HG03139 (cell line): ENCODE results near the gene TXLNA.

Experiments used
- ATAC-seq: cut with Tn5 transposase; IDR thresholded peaks from one replicate; pipeline ENCODE4 v1.9.1; 2021; ENCODE audit not compliant: unreplicated experiment

Gene TXLNA

DNA sequence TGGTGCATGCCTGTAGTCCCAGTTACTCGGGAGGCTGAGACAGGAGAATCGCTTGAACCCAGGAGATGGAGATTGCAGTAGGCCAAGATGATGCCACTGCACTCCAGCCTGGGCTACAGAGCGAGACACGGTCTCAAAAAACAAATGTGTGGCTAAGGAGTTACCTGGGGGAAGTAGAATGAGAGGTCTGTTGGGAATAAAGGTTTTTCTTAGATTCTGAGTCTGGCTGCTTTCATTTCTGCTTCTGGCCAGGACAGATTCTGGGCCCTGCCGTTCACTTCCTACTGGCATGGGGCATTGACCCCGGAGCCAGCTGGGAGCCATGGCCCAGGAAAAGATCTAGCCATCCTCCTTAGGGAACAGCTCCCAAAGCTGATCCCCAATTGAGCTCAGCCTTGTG is 29.0 kb downstream of the TXLNA start:
- ATAC-seq, result no peak

DNA sequence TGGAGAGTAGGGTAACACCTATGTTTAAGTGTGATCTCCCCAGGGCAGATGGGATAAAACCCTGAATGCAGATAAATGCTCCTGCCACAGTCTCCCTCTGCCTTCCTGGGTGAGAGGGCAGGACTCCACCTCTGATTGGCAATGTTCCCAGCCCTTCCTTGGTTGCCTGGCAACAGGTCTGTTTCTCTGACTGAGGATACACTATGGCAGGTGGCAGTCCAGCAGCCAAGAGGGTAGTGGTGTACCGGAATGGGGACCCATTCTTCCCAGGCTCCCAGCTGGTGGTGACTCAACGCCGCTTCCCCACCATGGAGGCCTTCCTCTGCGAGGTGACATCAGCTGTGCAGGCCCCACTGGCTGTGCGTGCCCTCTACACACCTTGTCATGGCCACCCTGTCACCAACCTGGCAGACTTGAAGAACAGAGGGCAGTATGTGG is 29.4 kb downstream of the TXLNA start, which contains the start of gene DCDC2B:
Gene DCDC2B, plus strand, starts transcription at position 199 of the 438 bp plus-strand sequence. Its CDS starts 5 bp downstream, at position 204.
- no peak for ATAC-seq

DNA sequence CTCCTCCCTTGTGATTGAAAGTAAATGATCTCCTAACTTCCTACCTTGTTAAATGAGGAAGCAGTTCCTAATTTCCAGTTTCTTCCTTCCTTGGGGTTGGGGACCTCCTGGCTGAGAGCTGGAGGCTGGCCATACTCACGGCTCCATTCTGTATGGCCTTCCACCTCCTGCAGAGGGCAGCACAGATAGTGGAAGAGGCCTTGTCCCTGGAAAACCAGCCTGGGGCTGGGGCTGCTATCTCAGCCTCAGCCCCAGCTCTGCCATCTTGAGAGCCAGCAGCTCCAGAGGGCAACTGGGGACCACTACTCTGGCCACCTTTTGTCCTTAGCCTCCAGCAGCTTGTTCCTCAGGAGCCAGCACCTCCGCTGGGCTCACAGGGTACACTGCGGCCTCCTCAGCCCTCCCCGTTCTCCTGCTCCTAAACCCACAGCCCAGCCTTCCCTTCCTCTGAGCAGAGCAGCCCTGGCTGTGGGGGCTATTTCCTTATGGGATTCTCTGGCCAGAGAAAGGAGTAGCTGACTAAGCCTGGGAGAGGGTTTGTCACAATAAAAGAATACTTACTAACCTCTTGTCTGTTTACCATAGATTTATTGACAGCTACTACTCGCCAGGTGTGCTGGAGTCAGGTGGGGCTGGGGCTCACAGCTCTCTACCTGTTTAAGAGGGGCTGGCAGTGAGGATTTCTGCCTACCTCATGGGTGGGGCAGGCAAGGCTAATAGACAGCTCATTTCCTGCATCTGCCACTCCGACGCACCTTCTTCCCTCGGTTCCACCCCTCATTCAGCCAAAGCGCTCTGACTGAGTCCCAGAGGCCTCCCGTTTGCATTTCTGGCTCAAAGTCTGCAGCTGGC is 36.4 kb downstream of the TXLNA start:
- no peak for ATAC-seq

DNA sequence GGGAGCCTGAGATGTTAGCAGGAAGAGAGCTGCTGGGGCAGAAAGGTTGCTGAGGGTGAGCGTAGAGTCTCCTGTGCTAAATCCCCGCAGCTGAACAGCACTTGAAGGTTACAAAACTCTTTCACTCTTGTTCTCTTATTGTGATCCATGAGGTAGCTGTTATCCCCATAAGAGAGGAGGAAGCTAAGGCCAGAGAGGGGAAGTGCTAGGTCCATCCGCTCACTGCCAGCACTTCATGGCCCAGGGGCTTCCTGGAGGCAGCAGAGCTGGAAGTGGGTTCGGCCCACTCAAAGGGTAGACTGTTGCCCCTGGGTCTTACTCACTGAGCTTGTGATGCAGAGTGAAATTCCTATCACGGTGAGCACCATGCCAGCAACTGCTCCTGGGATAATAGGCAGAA is 37.1 kb downstream of the TXLNA start:
- ATAC-seq, result no peak

DNA sequence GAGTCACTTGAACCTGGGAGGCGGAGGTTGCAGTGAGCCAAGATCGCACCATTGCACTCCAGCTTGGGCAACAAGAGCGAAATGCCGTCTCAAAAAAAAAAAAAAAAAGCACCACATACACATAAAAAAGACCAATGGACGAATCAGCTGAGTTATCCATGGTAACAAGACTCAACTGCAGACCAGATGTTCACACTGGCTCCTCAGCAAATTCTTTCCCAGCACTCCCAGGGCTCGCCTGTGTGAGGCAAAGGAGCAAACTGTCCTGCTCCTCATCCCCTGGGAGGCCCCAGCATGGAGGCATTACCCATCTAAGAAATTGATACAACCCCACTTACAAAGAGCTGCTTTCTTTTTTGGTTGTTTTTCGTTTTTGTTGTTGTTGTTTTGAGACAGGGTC is 39.5 kb downstream of the TXLNA start:
- ATAC-seq, result no peak

DNA sequence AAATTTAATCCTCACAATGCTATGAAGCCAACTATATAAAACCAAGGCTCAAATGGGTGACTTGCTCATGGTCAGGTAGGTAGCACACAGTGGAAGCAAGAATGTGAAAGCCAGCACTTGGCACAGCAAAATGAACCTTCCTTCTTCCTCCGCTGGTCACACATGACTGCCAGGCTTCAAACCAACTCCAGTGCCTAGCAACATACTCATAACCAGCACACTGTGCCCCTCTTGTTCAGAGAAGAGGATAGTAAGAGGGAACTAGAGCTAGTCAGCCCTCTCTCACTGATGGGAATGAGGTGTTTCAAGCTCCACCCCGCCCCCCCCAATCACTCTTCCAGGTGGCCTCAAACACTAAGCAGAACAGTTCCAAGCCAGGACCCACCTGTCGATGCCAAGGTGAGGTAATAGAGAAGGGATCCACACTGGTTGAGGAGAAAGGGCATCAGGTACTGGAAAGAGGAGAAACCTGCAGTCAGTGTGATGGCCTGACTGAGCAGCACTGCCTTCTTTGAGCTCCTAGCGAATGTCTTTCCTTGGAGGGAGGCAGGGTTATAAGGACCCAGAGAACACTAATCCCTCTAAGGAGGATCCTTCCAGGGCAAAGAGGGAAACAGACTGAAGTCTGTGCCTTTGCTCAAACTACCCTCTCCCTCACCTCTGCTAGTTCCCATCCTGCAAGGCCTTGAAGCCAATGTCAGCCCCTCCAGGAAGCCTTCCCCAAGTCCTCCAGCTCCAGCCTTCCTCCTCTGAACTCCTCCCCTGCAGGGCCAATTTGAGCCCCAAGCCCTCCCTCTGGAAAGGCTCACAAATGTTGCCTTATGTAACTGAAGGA is 41.5 kb downstream of the TXLNA start:
- no peak for ATAC-seq

DNA sequence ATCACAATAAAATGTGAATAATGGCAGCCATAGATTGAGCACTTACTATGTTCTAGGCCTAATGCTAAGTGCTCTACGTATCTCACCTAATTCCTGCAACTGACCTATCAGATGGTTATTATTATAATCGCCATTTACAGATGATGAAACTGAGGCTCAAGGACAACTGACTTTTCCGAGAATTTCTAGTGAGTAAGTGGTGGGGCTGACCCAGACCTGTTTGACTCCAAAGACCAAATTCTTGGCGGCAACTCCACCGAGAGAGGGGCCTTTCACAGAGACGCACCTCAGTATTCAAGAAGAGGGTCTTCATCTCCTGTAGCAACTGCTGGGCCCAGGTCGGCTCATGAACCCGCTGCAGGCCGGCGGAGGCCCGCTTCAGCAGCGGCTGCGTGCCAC is 42.1 kb downstream of the TXLNA start:
- ATAC-seq, result no peak

DNA sequence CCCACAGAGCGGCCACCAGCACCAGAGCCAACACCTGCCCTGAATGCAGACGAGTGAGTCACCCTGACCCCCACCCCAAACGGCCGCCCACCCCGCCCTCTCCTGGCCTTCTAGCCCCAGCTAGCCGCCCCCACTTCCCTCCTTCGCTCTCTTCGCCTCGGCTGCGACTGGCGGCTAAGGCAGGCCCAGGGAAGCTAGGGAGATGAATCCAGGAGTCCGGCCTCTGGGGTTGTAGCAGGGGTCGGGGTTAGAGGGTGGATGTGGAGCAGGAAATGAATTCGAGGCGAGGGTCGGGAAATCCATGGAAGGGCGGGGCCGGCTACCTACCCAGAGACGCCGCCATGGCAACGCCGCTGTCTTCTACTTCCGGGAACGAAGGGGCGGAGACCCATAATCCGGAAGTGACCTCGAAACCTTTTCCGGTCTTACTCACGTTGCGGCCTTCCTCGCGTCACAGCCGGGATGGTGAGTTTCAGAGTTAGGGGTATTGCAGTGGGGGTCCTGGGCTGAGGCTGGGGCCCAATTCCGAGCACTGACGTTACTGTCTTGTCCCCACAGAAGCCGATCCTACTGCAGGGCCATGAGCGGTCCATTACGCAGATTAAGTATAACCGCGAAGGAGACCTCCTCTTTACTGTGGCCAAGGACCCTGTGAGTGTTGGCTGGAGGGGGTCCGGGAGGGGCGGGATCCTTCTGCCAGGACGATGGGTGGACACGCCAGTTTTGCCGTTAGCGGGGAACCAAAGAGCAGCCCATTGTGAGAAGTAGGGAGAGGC is 42.7 kb downstream of the TXLNA start, which contains the start of the genes EIF3I and TMEM234:
Gene EIF3I, plus strand, starts transcription at position 428 of the 776 bp plus-strand sequence. Its CDS starts 35 bp downstream, at position 463.
Gene TMEM234, minus strand, starts transcription at position 374 of the 776 bp plus-strand sequence. Its CDS starts 31 bp downstream, at position 343.
- peak; percentile 89 for ATAC-seq

DNA sequence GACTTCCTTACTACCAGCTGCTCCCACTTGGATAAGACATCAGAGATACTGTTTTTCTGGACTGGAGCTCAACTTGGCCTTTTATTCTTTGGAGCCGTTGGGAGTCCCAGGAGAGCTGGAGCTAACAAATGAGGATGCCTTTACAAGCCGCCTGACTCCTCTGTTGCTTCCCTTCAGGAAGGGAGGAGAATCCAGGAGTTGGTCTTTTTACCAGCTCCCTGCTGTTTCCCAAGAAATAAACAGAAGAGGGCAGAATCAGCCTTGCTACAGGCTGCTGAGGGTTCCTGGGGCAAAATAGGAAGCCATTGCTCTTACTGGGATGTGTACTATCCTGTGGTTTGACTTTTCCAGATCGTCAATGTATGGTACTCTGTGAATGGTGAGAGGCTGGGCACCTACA is 44.2 kb downstream of the TXLNA start:
- ATAC-seq, result no peak

DNA sequence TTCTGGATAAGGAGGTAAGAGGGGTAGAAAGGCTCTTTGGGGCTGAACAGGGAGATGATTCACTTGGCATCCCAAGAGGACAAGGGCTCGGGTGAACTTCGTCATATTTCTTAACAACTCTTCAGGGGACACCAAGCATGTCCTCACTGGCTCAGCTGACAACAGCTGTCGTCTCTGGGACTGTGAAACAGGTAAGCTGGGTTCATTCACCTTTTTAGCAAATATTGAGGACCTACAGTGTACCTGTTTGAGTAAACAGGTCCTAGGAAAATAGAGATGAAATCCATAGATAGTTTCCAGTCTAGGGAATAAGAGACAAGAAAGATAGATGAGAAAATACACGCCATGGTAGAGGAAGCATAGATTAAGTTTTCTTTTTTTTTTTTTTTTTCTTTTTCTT is 44.8 kb downstream of the TXLNA start:
- ATAC-seq, result no peak

DNA sequence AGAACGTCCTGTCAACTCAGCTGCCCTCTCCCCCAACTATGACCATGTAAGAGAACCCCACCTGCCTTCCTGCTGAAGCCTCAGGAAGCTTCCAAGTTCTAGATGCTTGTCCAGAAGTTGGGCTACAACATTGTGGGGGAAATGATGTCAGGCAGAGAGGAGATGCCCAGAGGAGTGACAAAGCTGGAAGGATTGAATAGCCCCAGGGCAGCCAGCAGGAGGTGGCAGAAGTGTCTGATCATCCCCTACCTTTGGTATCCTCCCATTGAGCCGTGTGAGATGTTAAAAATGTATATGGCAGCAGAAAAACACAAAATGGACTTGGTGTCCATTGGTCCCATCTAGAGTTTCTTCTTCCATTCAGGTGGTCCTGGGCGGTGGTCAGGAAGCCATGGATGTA is 49.3 kb downstream of the TXLNA start:
- ATAC-seq, result no peak

DNA sequence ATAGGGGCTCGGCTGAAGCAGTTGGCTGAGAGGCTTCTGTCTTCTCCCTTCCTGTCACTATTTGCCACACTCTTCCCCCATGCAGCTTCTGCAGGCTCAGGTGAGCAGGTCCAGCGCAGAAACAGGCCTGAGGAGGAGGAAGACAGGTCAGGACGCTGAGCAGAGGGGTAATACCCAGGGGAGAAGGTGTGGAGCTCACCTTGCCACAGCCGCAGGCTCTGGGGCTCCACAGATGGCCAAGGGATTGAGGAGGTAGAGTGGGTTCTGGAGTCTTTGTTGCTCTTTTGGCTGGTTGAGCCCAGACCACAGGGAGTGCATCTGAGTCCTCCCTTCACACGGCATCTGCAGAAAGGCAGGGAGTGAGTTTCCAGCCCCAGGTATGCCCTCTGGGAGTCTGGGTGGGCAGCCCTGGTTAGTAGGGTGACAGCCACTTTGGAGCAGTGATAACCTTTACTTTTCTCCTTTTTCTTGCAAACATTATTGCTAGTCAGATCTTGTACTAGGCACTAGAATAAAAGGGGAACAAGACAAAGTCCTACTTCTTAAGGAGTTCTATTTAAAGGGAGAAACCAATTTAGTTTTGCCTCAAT is 52.5 kb downstream of the TXLNA start:
- ATAC-seq, result no peak

DNA sequence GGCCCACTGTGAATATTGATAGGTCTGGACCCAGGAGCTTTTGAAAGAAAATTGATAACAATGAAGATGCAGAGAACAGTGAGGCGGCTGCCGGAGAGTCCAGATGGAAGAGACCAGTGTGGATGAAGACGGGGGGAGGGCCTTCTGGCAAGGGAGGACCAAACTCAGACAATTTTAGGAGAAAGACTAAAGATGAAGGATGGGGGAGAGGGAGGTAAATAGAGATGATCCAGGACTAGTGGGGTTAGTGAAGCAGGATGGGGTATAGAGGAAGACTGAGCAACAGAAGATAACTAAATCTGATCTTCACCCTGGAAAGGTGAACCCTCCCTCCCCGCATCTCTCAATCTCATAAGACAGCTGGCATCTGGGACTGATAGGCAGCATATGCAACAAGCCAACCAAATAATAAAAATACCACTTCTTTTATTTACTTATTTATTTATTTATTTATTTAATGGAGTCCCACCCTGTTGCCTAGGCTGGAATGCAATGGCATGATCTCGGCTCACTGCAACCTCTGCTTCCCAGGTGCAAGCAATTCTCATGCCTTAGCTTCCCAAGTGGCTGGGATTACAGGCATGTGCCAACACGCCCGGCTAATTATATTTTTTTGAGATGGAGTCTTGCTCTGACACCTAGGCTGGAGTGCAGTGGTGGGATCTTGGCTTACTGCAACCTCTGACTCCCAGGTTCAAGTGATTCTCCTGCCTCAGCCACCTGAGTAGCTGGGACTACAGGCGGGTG is 53.3 kb downstream of the TXLNA start:
- ATAC-seq, result no peak

DNA sequence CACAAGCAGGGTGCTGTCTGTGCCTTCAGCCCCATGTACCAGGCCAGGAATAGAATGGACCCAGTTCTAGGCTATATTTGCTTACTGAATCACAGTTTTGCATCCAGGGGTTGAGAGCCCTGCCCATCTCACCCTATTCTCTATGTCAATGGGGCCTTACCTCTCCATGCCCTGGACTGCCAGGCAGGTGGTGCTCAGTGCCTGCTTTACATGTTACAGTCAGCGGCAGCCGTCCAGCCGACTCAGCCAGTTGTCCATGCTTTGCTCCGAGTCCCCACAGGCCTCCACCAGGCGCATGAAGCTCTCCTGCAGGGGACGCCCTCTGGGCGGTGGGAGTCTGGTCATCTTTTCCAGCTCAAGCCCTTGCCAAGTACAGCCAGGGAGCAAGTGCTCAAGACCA is 55.3 kb downstream of the TXLNA start:
- no peak for ATAC-seq

DNA sequence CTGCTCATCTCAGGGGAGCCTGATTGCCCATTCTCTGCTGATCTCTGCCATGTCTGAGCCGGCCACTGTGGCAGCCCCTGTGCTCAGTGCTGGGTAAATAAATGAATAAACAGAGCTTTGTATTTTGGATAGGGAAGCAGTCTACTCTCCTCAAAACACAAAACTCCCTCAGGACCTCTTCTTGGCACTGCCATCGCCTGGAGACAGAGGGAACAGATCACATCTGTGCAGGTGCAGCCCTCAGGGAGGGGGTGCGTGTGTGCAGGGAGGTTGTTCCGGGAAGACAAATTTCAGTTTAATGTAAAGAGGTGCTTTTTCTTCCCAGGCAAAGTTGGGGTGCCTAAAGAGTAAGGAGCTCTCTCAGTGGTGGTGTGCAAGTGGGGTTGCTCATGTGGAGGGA is 59.9 kb downstream of the TXLNA start:
- no peak for ATAC-seq

DNA sequence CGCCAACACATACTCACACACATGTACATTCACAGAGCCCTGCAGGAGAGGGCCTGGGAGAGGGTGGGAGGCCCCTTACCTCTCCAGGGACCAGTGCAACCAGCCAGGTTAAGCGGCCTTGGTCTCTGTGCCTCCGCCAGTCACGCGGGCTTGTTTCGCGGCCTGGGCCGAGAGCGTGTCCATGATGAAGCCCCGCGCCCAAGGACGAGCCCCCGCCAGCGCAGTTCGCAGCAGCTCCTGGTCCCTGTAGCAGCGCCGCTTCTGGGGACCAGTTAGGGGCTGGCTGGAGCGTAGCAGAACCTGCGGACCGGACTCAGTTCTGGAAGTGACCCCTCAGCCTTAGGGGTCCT is 60.3 kb downstream of the TXLNA start:
- ATAC-seq, result no peak

DNA sequence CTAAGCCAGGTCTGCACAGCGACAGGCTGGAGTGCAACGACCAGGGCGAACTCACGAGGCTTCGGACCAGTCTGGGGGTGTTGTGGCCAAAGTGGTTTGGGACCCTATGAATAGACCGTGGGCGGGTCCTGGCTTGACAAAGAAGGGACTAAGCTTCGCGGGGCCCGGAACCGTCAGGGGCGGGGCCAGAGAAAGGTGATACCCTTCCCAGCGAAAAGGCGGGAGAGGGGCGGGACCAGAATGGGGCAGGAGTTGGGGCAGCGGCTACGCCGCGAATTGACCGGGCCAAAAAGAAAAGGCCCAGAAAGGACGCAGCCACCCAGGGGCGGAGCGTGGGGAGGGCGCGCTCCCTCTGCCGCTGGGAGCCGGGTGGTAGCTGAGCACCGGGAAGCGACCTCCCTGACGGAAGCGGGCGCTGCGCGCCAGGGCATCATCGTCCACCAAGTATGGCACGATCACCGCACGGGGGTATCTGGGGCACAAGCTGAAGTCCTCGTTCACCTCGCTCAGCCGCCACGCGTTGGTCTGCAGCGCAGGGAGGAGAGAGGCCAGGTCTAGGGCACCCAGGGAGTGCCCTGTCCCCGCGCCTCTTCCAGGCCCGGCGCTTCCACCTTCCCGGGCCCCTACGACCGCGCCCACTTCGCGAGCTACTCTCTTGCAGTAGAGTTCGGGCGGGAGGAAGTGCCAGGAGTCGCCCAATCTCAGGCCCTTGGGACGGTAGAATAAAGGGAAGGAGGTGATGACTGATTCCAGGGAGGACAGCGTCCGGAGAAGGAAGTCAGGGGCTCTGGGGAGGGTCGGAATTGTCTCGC is 60.9 kb downstream of the TXLNA start:
- no peak for ATAC-seq

DNA sequence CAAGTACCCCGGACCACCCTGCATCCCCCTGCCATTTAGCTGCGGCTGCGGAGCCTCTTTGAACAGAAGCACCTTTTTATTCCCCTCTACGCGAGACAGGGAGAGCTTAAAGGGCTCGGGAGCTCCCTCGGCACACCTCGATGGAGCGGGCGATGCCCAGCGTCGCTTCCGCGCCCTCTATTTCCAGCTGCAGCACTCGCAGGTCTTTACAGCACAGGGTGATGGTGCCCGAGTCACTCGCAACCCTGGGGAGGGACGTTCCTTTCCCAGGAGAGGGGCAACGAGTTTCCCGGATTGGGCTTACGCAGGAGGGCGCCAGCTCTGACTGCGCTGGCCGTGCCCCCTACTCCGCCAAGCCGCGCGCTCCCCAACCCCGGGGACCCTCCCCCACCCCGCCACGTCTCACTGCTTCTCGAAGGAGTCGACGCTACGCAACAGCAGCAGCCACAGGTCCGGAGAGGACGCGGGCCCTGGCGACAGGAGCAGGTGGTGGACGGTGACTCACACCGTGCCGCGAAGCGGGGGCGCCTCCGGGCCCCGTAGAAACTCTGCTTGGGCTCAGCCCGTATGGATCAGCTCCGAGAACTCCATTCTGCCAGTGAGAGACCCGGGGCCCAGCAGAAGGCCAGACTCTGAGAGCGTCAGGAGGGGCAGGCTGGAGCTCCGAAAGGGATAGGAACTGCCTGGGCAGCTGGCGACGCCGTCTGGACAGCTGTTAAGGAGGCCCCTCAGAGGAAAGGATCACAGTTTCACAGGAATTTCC is 61.7 kb downstream of the TXLNA start:
- no peak for ATAC-seq
